Measurements from ENCODE around the gene BIRC7.

GRCh38 chr20:63254232-63254605 is 18.5 kb downstream of the BIRC7 start, which contains the start of gene NKAIN4:
- no peak for TF ChIP-seq POLR2AphosphoS5 (IDR thresholded peaks at IDR 0.05; ENCODE audit: low read depth, low read length)
- TF ChIP-seq POLR2A (IDR thresholded peaks at IDR 0.05; ENCODE audit: low read depth, low read length) = no peak
- no peak for TF ChIP-seq TAF1 (IDR thresholded peaks at IDR 0.05; ENCODE audit: low read depth, low read length)
- no peak for TF ChIP-seq PAX5 (IDR thresholded peaks at IDR 0.05; ENCODE audit: insufficient read depth, low read length, severe bottlenecking)
- no peak for TF ChIP-seq SPI1 (IDR thresholded peaks at IDR 0.05; ENCODE audit: low read depth, low read length)
